Measurements from ENCODE around the gene UBQLN1. TPM values are rescaled to one million over a fixed set of nuclear protein-coding genes. Genes with fewer than 3 reads are reported as not detected.
A peak's percentile ranks its signal among the peaks of the same experiment; 100 is the strongest.

The UBQLN1 gene
- total RNA-seq, 2 experiments from 2014 or later: 178 to 185 TPM

DNA sequence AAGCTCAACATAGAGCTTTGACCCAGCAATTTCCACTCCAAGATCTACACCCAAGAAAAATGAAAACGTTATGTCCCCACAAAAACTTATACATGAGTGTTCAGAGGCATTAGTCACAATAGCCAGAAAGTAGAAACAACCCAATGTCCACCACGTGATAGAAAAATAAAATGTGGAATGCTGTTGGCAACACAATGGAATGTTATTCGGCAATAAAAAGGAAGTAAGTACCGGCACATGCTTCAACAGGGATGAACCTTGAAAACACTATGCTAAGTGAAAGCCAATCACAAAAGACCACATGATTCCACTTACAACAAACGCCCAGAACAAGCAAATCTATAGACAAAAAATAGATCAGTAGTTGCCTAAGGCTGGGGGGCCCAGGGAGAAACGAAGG is 6.0 kb downstream of the UBQLN1 start:
- ChIA-PET POLR2A (no interaction called here), CTCF (no interaction called here)
- H3K4me1 ChIP-seq (ENCODE audit: insufficient read depth, low read length): peaks cover 42% of the 10 kb centered on the region
- intact Hi-C loops (cut with DNase I, micrococcal nuclease): loop anchor here in 1 of 2 experiments (10.0 kb wide), 2 partner anchors 113 to 283 kb away; partner anchors contain the start of genes GKAP1, HNRNPK and RMI1
- no peaks in the 10 kb centered on the region for H3K36me3 ChIP-seq (ENCODE audit: insufficient read depth, low read length)
- no peak for DNase-seq
- H3K9me3 Mint-ChIP-seq: no peaks in the 10 kb centered on the region
- no peak overlapping the region for H3K27ac ChIP-seq (ENCODE audit: low read depth in 1 of 2, low read length in 2 of 2)
- H3K9me3 ChIP-seq (ENCODE audit: control insufficient read depth in 1 of 2, insufficient read depth in 1 of 2, low read length in 2 of 2): no peaks in the 10 kb centered on the region
- H3K4me3 ChIP-seq (ENCODE audit: low read length): no peak overlapping the region
- H3K27ac Mint-ChIP-seq: peak overlapping the region; percentile 42
- peaks cover 37% of the 10 kb centered on the region for H3K36me3 Mint-ChIP-seq (ENCODE audit: low read depth)
- ATAC-seq (ENCODE audit: poor library complexity): no peak
- peaks cover 86% of the 10 kb centered on the region for H3K4me1 Mint-ChIP-seq (ENCODE audit: low read depth)
- H3K27me3 Mint-ChIP-seq: no peaks in the 10 kb centered on the region
- TF ChIP-seq CTCF (IDR thresholded peaks at IDR 0.05): no peak
- H3K27me3 ChIP-seq (ENCODE audit: control insufficient read depth in 1 of 2, insufficient read depth in 2 of 2, low read length in 2 of 2): no peaks in the 10 kb centered on the region
- H3K4me3 Mint-ChIP-seq: peak overlapping the region; percentile 65

GRCh38 chr9:83701286-83701685 is 6.5 kb downstream of the UBQLN1 start:
- POLR2A ChIA-PET: no interaction called here

DNA sequence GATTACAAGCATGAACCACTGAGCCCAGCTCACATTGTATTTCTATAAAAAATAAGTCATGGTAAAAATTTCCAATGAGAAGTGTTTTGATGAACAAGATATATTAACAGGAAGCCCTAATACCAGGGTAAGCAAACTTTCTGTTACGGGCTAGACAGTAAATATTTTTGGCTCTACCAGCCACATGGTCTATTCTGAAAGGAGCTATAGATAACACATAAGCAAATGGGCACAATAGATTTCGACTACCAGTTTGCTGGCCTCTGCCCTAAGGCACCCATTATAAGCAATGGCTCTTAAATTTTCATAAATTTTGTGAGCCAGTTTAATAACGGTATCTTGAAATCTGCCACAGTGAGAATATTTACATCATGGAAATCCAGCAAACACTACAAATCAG is 8.1 kb downstream of the UBQLN1 start:
- no peak overlapping the region for H3K27ac ChIP-seq (ENCODE audit: low read depth in 1 of 2, low read length in 2 of 2)
- H3K27ac Mint-ChIP-seq: peak overlapping the region; percentile 31
- ATAC-seq (ENCODE audit: poor library complexity): no peak
- no peak overlapping the region for H3K4me3 ChIP-seq (ENCODE audit: low read length)
- H3K27me3 ChIP-seq (ENCODE audit: control insufficient read depth in 1 of 2, insufficient read depth in 2 of 2, low read length in 2 of 2): no peaks in the 10 kb centered on the region
- H3K9me3 ChIP-seq (ENCODE audit: control insufficient read depth in 1 of 2, insufficient read depth in 1 of 2, low read length in 2 of 2): no peaks in the 10 kb centered on the region
- peaks cover 50% of the 10 kb centered on the region for H3K4me1 ChIP-seq (ENCODE audit: insufficient read depth, low read length)
- CTCF ChIA-PET: interaction anchor here (1.7 kb wide), 1 partner anchor 9 kb away, joined by 3 read pairs; no protein-coding TSS in a partner anchor
- DNase-seq: no peak
- no peaks in the 10 kb centered on the region for H3K27me3 Mint-ChIP-seq
- peaks cover 17% of the 10 kb centered on the region for H3K36me3 Mint-ChIP-seq (ENCODE audit: low read depth)
- no peaks in the 10 kb centered on the region for H3K9me3 Mint-ChIP-seq
- intact Hi-C loops (cut with DNase I, micrococcal nuclease): loop anchor here in 1 of 2 experiments (10.0 kb wide), 2 partner anchors 115 to 285 kb away; partner anchors contain the start of genes GKAP1, HNRNPK and RMI1
- POLR2A ChIA-PET: interaction anchor here (1.6 kb wide), 1 partner anchor 9 kb away, joined by 5 read pairs; the partner anchor contains the start of gene UBQLN1
- peaks cover 83% of the 10 kb centered on the region for H3K4me1 Mint-ChIP-seq (ENCODE audit: low read depth)
- no peak for TF ChIP-seq CTCF (IDR thresholded peaks at IDR 0.05)
- no peaks in the 10 kb centered on the region for H3K36me3 ChIP-seq (ENCODE audit: insufficient read depth, low read length)
- H3K4me3 Mint-ChIP-seq: peak overlapping the region; percentile 3

More at GRCh38 chr9:83701286-83701685, 6.5 kb downstream of the UBQLN1 start:
- H3K4me1 ChIP-seq (ENCODE audit: insufficient read depth, low read length): peaks cover 47% of the 10 kb centered on the region
- no peak overlapping the region for H3K27ac ChIP-seq (ENCODE audit: low read depth in 1 of 2, low read length in 2 of 2)
- H3K9me3 ChIP-seq (ENCODE audit: control insufficient read depth in 1 of 2, insufficient read depth in 1 of 2, low read length in 2 of 2): no peaks in the 10 kb centered on the region
- Mint-ChIP-seq H3K4me1 (ENCODE audit: low read depth) (peaks cover 86% of the 10 kb centered on the region), H3K27ac (peak overlapping the region; percentile 42), H3K4me3 (peak overlapping the region; percentile 65), H3K36me3 (ENCODE audit: low read depth) (peaks cover 33% of the 10 kb centered on the region), H3K9me3 (no peaks in the 10 kb centered on the region), H3K27me3 (no peaks in the 10 kb centered on the region)
- H3K36me3 ChIP-seq (ENCODE audit: insufficient read depth, low read length): no peaks in the 10 kb centered on the region
- DNase-seq (no peak), ATAC-seq (ENCODE audit: poor library complexity) (no peak)
- intact Hi-C loops (cut with DNase I, micrococcal nuclease): loop anchor here in 1 of 2 experiments (10.0 kb wide), 2 partner anchors 114 to 284 kb away; partner anchors contain the start of genes GKAP1, HNRNPK and RMI1
- no peaks in the 10 kb centered on the region for H3K27me3 ChIP-seq (ENCODE audit: control insufficient read depth in 1 of 2, insufficient read depth in 2 of 2, low read length in 2 of 2)
- CTCF ChIA-PET: no interaction called here
- H3K4me3 ChIP-seq (ENCODE audit: low read length): no peak overlapping the region
- TF ChIP-seq CTCF (IDR thresholded peaks at IDR 0.05): no peak

Measured in CD4-positive, alpha-beta T cell (primary cell).